ENCODE data around the gene KCNAB1. TPM values are rescaled to one million over a fixed set of nuclear protein-coding genes. Genes with fewer than 3 reads are reported as not detected.
A peak's percentile ranks its signal among the peaks of the same experiment; 100 is the strongest.

The KCNAB1 gene
- total and polyA plus RNA-seq, 2 donors (not counting 3 experiments of a cell fraction or from before 2014, with no cell fraction given): 0.21 TPM; not detected in 1

- Histone ChIP-seq H2AFZ (ENCODE audit: low read depth, low read length) (no peak overlapping the region), H3K9me3 (replicated peaks; ENCODE audit: control insufficient read depth, insufficient read depth, low read length) (no peaks in the 10 kb centered on the region), H3K9ac (replicated peaks; ENCODE audit: extremely low read depth, insufficient read depth, low read length) (no peak overlapping the region), H3K27me3 (ENCODE audit: control insufficient read depth in 2 of 2, insufficient read depth in 2 of 2, low read length in 2 of 2) (no peaks in the 10 kb centered on the region), H3K9me1 (replicated peaks; ENCODE audit: control insufficient read depth, extremely low read depth, insufficient read depth, low read length) (no peaks in the 10 kb centered on the region), H3K36me3 (ENCODE audit: control insufficient read depth in 2 of 2, extremely low read depth in 1 of 2, insufficient read depth in 2 of 2, low read length in 2 of 2) (no peaks in the 10 kb centered on the region), H3K4me1 (ENCODE audit: control insufficient read depth, extremely low read depth, insufficient read depth, low read length) (peaks cover 15% of the 10 kb centered on the region), H3K27ac (ENCODE audit: insufficient read depth, low read depth, low read length) (no peak overlapping the region), H3K4me2 (ENCODE audit: insufficient read depth, low read length) (no peak overlapping the region), H4K20me1 (replicated peaks; ENCODE audit: control insufficient read depth, extremely low read depth, insufficient read depth, low read length) (no peaks in the 10 kb centered on the region), H3K4me3 (replicated peaks in 1 of 3; ENCODE audit: insufficient read depth in 1 of 3, low read depth in 1 of 3, low read length in 3 of 3) (no peak overlapping the region), H3K79me2 (ENCODE audit: control insufficient read depth, insufficient read depth, low read length) (no peaks in the 10 kb centered on the region)
- CTCF ChIA-PET: interaction anchor here (0.6 to 3.2 kb wide), 6 partner anchors 13 to 347 kb away, joined by 3 to 14 read pairs (median 4); no protein-coding TSS in a partner anchor
- intact Hi-C loops (cut with micrococcal nuclease): no loop called here
- TF ChIP-seq JUN (IDR thresholded peaks at IDR 0.05; ENCODE audit: borderline replicate concordance, insufficient read depth, insufficient read length, low read depth) (no peak), FOS (IDR thresholded peaks at IDR 0.05; ENCODE audit: borderline replicate concordance, insufficient read depth, low read length) (peak; percentile 18), POLR2AphosphoS5 (IDR thresholded peaks at IDR 0.05; ENCODE audit: insufficient read depth, low read depth, low read length) (peak; percentile 0), CTCF (IDR thresholded peaks at IDR 0.05; ENCODE audit: extremely low read depth in 1 of 2, insufficient read depth in 1 of 2, low read depth in 1 of 2, low read length in 2 of 2) (no peak)
- FAIRE-seq (peak; percentile 43), DNase-seq (ENCODE audit: low read depth, low spot score) (no peak)
- POLR2A ChIA-PET: no interaction called here
- dilution Hi-C loops (cut with MboI; ENCODE audit: extremely low pct_ligation_motif_present, low sequenced_read_pairs): no loop called here
- no TSS peak for BruUV-seq (replicated peaks)
Observed at GRCh38 chr3:156497326-156497725, 376.9 kb downstream of the KCNAB1 start.

- Histone ChIP-seq H3K79me2 (ENCODE audit: control insufficient read depth, insufficient read depth, low read length) (no peaks in the 10 kb centered on the region), H2AFZ (ENCODE audit: low read depth, low read length) (no peak overlapping the region), H3K9ac (replicated peaks; ENCODE audit: extremely low read depth, insufficient read depth, low read length) (no peak overlapping the region), H3K4me2 (ENCODE audit: insufficient read depth, low read length) (no peak overlapping the region), H3K9me3 (replicated peaks; ENCODE audit: control insufficient read depth, insufficient read depth, low read length) (no peaks in the 10 kb centered on the region), H3K27ac (ENCODE audit: insufficient read depth, low read depth, low read length) (no peak overlapping the region), H3K36me3 (ENCODE audit: control insufficient read depth in 2 of 2, extremely low read depth in 1 of 2, insufficient read depth in 2 of 2, low read length in 2 of 2) (no peaks in the 10 kb centered on the region), H4K20me1 (replicated peaks; ENCODE audit: control insufficient read depth, extremely low read depth, insufficient read depth, low read length) (no peaks in the 10 kb centered on the region), H3K9me1 (replicated peaks; ENCODE audit: control insufficient read depth, extremely low read depth, insufficient read depth, low read length) (no peaks in the 10 kb centered on the region), H3K4me3 (replicated peaks in 1 of 3; ENCODE audit: insufficient read depth in 1 of 3, low read depth in 1 of 3, low read length in 3 of 3) (no peak overlapping the region), H3K27me3 (ENCODE audit: control insufficient read depth in 2 of 2, insufficient read depth in 2 of 2, low read length in 2 of 2) (no peaks in the 10 kb centered on the region), H3K4me1 (ENCODE audit: control insufficient read depth, extremely low read depth, insufficient read depth, low read length) (peaks cover 15% of the 10 kb centered on the region)
- no peak for TF ChIP-seq POLR2AphosphoS5 (IDR thresholded peaks at IDR 0.05; ENCODE audit: insufficient read depth, low read depth, low read length)
- no peak for TF ChIP-seq MYC (IDR thresholded peaks at IDR 0.05; ENCODE audit: low read depth, low read length)
- TF ChIP-seq MAX (IDR thresholded peaks at IDR 0.05; ENCODE audit: insufficient read depth, insufficient read length): no peak
- TF ChIP-seq CTCF (IDR thresholded peaks at IDR 0.05; ENCODE audit: extremely low read depth in 1 of 2, insufficient read depth in 1 of 2, low read depth in 1 of 2, low read length in 2 of 2): no peak
- TF ChIP-seq POLR2A (IDR thresholded peaks at IDR 0.05; ENCODE audit: low read depth, low read length): no peak
- TF ChIP-seq JUN (IDR thresholded peaks at IDR 0.05; ENCODE audit: borderline replicate concordance, insufficient read depth, insufficient read length, low read depth): no peak
- TF ChIP-seq FOS (IDR thresholded peaks at IDR 0.05; ENCODE audit: borderline replicate concordance, insufficient read depth, low read length): no peak
- TF ChIP-seq GATA2 (IDR thresholded peaks at IDR 0.05; ENCODE audit: insufficient read depth, insufficient read length, low read depth, low read length): no peak
- TF ChIP-seq EZH2 (IDR thresholded peaks at IDR 0.05; ENCODE audit: borderline replicate concordance, low read depth, low read length, severe bottlenecking): no peak
- DNase-seq (ENCODE audit: low read depth, low spot score) (no peak), FAIRE-seq (no peak)
- CTCF ChIA-PET: interaction anchor here (1.2 to 3.2 kb wide), 2 partner anchors 12 to 14 kb away, joined by 4 to 14 read pairs; no protein-coding TSS in a partner anchor
- POLR2A ChIA-PET: no interaction called here
- dilution Hi-C loops (cut with MboI; ENCODE audit: extremely low pct_ligation_motif_present, low sequenced_read_pairs): no loop called here
- intact Hi-C loops (cut with micrococcal nuclease): no loop called here
- BruUV-seq (replicated peaks): no TSS peak
Observed at GRCh38 chr3:156498307-156498706, 377.9 kb downstream of the KCNAB1 start.

Data from endothelial cell of umbilical vein (primary cell).